ENCODE results near the gene SOX6.

The SOX6 gene

DNA sequence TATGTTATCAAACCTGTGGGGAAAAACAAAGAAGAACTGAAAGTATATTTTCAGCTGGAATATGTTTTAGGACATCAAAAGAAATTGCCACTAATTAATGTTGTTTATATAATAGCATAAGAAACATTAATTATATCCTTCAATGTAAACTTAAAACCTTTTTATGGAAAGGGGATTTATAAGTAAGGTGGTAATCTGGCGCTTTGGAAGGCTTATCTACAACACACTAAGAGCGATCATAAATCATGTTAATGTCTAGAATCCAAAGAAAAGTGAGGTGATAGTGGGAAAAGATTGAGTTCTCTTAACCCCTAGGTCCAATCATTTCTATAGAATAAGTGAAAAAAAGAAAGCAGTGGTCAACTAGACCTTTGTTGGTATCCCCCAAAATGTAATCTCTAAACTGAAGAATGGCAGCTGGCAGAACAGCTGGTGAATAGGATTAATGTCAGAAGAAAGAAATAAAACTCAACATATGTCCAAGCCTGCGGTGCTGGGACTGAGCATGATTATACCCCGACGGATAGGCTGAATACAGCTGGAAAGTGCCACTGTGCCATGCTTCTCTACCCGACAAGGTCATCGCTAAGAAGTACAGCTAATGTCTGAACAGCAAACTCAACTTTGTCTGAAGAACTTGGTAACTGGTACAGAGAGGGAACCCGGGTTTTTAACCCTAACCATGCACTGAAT, 64.0 kb downstream of the SOX6 start:
- TF ChIP-seq, protein P1, sequence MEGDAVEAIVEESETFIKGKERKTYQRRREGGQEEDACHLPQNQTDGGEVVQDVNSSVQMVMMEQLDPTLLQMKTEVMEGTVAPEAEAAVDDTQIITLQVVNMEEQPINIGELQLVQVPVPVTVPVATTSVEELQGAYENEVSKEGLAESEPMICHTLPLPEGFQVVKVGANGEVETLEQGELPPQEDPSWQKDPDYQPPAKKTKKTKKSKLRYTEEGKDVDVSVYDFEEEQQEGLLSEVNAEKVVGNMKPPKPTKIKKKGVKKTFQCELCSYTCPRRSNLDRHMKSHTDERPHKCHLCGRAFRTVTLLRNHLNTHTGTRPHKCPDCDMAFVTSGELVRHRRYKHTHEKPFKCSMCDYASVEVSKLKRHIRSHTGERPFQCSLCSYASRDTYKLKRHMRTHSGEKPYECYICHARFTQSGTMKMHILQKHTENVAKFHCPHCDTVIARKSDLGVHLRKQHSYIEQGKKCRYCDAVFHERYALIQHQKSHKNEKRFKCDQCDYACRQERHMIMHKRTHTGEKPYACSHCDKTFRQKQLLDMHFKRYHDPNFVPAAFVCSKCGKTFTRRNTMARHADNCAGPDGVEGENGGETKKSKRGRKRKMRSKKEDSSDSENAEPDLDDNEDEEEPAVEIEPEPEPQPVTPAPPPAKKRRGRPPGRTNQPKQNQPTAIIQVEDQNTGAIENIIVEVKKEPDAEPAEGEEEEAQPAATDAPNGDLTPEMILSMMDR (IDR thresholded peaks at IDR 0.05; ENCODE audit: extremely low read depth, insufficient read depth, missing control alignments), result no peak
- in situ Hi-C loops (cut with MboI; ENCODE audit: low pct_unique_long_range_greater_than_20kb, low sequenced_read_pairs, unreplicated experiment), result no loop called here
- no peak for DNase-seq (ENCODE audit: low spot score)

GRCh38 chr11:16291729-16292128, 64.6 kb downstream of the SOX6 start:
- TF ChIP-seq, protein P1 (IDR thresholded peaks at IDR 0.05; ENCODE audit: extremely low read depth, insufficient read depth, missing control alignments), result no peak
- DNase-seq (ENCODE audit: low spot score), result no peak
- in situ Hi-C loops (cut with MboI; ENCODE audit: low pct_unique_long_range_greater_than_20kb, low sequenced_read_pairs, unreplicated experiment), result no loop called here

GRCh38 chr11:16289541-16289940, 66.8 kb downstream of the SOX6 start:
- in situ Hi-C loops (cut with MboI; ENCODE audit: low pct_unique_long_range_greater_than_20kb, low sequenced_read_pairs, unreplicated experiment), result no loop called here
- DNase-seq (ENCODE audit: low spot score), result no peak
- TF ChIP-seq, protein P1 (IDR thresholded peaks at IDR 0.05; ENCODE audit: extremely low read depth, insufficient read depth, missing control alignments), result no peak

GRCh38 chr11:16287630-16288280, 68.6 kb downstream of the SOX6 start:
- TF ChIP-seq, protein P1 (IDR thresholded peaks at IDR 0.05; ENCODE audit: extremely low read depth, insufficient read depth, missing control alignments), result no peak
- in situ Hi-C loops (cut with MboI; ENCODE audit: low pct_unique_long_range_greater_than_20kb, low sequenced_read_pairs, unreplicated experiment), result no loop called here
- DNase-seq (ENCODE audit: low spot score), result no peak

DNA sequence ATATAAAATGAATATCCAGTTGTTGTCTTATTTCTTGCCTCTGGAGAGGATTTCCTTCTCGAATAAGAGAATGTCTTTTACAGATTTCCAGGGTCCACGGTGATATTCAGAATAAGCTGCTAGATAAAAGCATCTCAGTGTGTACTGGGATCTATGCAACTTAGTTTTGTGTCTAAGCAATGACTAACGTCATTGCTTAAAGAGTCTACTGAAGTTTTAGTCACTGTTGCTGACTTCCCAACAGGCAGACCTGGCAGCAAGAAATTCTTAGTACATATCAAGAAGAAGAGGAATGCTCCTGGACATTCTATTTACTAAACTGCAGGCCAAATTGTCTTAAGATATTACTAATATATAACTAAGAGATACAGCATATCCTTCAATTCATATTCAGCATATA, 70.3 kb downstream of the SOX6 start:
- no peak for DNase-seq (ENCODE audit: low spot score)
- TF ChIP-seq, protein P1 (IDR thresholded peaks at IDR 0.05; ENCODE audit: extremely low read depth, insufficient read depth, missing control alignments), result no peak
- in situ Hi-C loops (cut with MboI; ENCODE audit: low pct_unique_long_range_greater_than_20kb, low sequenced_read_pairs, unreplicated experiment), result no loop called here

DNA sequence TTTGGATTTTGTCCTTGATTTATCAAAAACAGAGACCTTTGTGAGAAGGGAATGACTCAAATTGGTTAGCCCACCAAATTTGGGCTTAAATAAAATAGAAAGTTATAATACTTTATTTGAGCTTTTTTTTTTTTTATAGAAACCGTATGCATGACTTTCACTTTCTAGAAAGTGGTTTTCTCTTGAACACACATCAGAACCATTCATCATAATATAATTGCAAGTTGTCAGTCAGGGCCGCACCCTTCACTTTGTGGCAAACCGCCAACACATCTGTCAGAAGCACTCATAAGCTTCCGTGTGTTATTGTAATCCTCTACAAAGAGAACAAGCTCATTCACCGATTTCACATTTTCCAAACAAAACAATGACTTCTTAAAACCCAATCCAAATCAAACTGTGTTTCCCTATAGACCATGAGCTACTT, 76.1 kb downstream of the SOX6 start:
- in situ Hi-C loops (cut with MboI; ENCODE audit: low pct_unique_long_range_greater_than_20kb, low sequenced_read_pairs, unreplicated experiment), result no loop called here
- DNase-seq (ENCODE audit: low spot score), result no peak
- TF ChIP-seq, protein P1 (IDR thresholded peaks at IDR 0.05; ENCODE audit: extremely low read depth, insufficient read depth, missing control alignments), result no peak

Data from GM13977 (cell line).